ENCODE data around the gene ENPP6.

The ENPP6 gene

GRCh38 chr4:184067931-184068554, 149.6 kb downstream of the ENPP6 start:
- no peaks in the 10 kb centered on the region for H4K20me1 ChIP-seq (ENCODE audit: insufficient read depth, low read length)
- H3K9me2 ChIP-seq (ENCODE audit: low read depth, low read length), result no peaks in the 10 kb centered on the region
- H3K4me1 ChIP-seq (ENCODE audit: insufficient read depth, low read length, severe bottlenecking), result no peaks in the 10 kb centered on the region
- H3K27me3 ChIP-seq (ENCODE audit: insufficient read depth, low read length), result no peaks in the 10 kb centered on the region; the same call in 1 of the 2 replicates
- H3F3A ChIP-seq (ENCODE audit: insufficient read depth, low read length), result no peaks in the 10 kb centered on the region
- no peaks in the 10 kb centered on the region for H3K36me3 ChIP-seq (ENCODE audit: insufficient read depth, low read length)
- no peak overlapping the region for H3K9ac ChIP-seq (ENCODE audit: low read length)
- no peak overlapping the region for H2AFZ ChIP-seq (ENCODE audit: low read length)
- no peak overlapping the region for H3K4me2 ChIP-seq (ENCODE audit: low read length)
- no peaks in the 10 kb centered on the region for H3K79me2 ChIP-seq (ENCODE audit: insufficient read depth, low read length)
- H3K9me3 ChIP-seq (ENCODE audit: low read length), result peaks cover 3% of the 10 kb centered on the region; the same call in 1 of the 2 replicates
- TF ChIP-seq, protein P1, sequence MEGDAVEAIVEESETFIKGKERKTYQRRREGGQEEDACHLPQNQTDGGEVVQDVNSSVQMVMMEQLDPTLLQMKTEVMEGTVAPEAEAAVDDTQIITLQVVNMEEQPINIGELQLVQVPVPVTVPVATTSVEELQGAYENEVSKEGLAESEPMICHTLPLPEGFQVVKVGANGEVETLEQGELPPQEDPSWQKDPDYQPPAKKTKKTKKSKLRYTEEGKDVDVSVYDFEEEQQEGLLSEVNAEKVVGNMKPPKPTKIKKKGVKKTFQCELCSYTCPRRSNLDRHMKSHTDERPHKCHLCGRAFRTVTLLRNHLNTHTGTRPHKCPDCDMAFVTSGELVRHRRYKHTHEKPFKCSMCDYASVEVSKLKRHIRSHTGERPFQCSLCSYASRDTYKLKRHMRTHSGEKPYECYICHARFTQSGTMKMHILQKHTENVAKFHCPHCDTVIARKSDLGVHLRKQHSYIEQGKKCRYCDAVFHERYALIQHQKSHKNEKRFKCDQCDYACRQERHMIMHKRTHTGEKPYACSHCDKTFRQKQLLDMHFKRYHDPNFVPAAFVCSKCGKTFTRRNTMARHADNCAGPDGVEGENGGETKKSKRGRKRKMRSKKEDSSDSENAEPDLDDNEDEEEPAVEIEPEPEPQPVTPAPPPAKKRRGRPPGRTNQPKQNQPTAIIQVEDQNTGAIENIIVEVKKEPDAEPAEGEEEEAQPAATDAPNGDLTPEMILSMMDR (IDR thresholded peaks at IDR 0.05; ENCODE audit: low read length), result no peak
- no peak overlapping the region for H3K4me3 ChIP-seq (ENCODE audit: low read depth, low read length, poor library complexity, severe bottlenecking)
- H3K27ac ChIP-seq (ENCODE audit: low read depth, low read length, poor library complexity, severe bottlenecking), result no peak overlapping the region

GRCh38 chr4:184066584-184067300, 150.9 kb downstream of the ENPP6 start:
- no peaks in the 10 kb centered on the region for H4K20me1 ChIP-seq (ENCODE audit: insufficient read depth, low read length)
- H3F3A ChIP-seq (ENCODE audit: insufficient read depth, low read length), result no peaks in the 10 kb centered on the region
- no peak overlapping the region for H3K4me2 ChIP-seq (ENCODE audit: low read length)
- no peak overlapping the region for H3K9ac ChIP-seq (ENCODE audit: low read length)
- H3K4me1 ChIP-seq (ENCODE audit: insufficient read depth, low read length, severe bottlenecking), result no peaks in the 10 kb centered on the region
- no peaks in the 10 kb centered on the region for H3K9me2 ChIP-seq (ENCODE audit: low read depth, low read length)
- TF ChIP-seq, protein P1 (IDR thresholded peaks at IDR 0.05; ENCODE audit: low read length), result no peak
- TF ChIP-seq EZH2 (IDR thresholded peaks at IDR 0.05; ENCODE audit: borderline replicate concordance, low read length), result no peak
- no peak overlapping the region for H3K27ac ChIP-seq (ENCODE audit: low read depth, low read length, poor library complexity, severe bottlenecking)
- H3K9me3 ChIP-seq (ENCODE audit: low read length), result no peaks in the 10 kb centered on the region
- no peaks in the 10 kb centered on the region for H3K79me2 ChIP-seq (ENCODE audit: insufficient read depth, low read length)
- no peak overlapping the region for H3K4me3 ChIP-seq (ENCODE audit: low read depth, low read length, poor library complexity, severe bottlenecking)
- H3K36me3 ChIP-seq (ENCODE audit: insufficient read depth, low read length), result no peaks in the 10 kb centered on the region
- no peak overlapping the region for H2AFZ ChIP-seq (ENCODE audit: low read length)
- H3K27me3 ChIP-seq (ENCODE audit: insufficient read depth, low read length), result no peaks in the 10 kb centered on the region; the same call in 1 of the 2 replicates

- no peak overlapping the region for H3K27ac ChIP-seq (ENCODE audit: low read depth, low read length, poor library complexity, severe bottlenecking)
Observed at GRCh38 chr4:184064877-184065276, 152.8 kb downstream of the ENPP6 start.

More at GRCh38 chr4:184064877-184065276, 152.8 kb downstream of the ENPP6 start:
- no peaks in the 10 kb centered on the region for H3F3A ChIP-seq (ENCODE audit: insufficient read depth, low read length)
- TF ChIP-seq EZH2 (IDR thresholded peaks at IDR 0.05; ENCODE audit: borderline replicate concordance, low read length), result no peak
- TF ChIP-seq, protein P1 (IDR thresholded peaks at IDR 0.05; ENCODE audit: low read length), result no peak
- no peaks in the 10 kb centered on the region; the same call in 1 of the 2 replicates for H3K27me3 ChIP-seq (ENCODE audit: insufficient read depth, low read length)
- no peaks in the 10 kb centered on the region for H3K36me3 ChIP-seq (ENCODE audit: insufficient read depth, low read length)
- H3K4me2 ChIP-seq (ENCODE audit: low read length), result no peak overlapping the region
- H3K9ac ChIP-seq (ENCODE audit: low read length), result no peak overlapping the region
- no peaks in the 10 kb centered on the region for H4K20me1 ChIP-seq (ENCODE audit: insufficient read depth, low read length)
- H3K9me2 ChIP-seq (ENCODE audit: low read depth, low read length), result no peaks in the 10 kb centered on the region
- no peaks in the 10 kb centered on the region for H3K4me1 ChIP-seq (ENCODE audit: insufficient read depth, low read length, severe bottlenecking)
- no peaks in the 10 kb centered on the region for H3K9me3 ChIP-seq (ENCODE audit: low read length)
- no peaks in the 10 kb centered on the region for H3K79me2 ChIP-seq (ENCODE audit: insufficient read depth, low read length)
- no peak overlapping the region for H2AFZ ChIP-seq (ENCODE audit: low read length)
- H3K4me3 ChIP-seq (ENCODE audit: low read depth, low read length, poor library complexity, severe bottlenecking), result no peak overlapping the region
